CD4-positive, alpha-beta T cell treated with Interleukin-17A for 4 hours (primary cell): ENCODE results near the gene CALML3.

ENCODE experiments used
- DNase-seq: peaks from one replicate; pipeline ENCODE4 v3.0.0-alpha.2; 2020; ENCODE audit warnings: mixed read lengths

CALML3 gene

GRCh38 chr10:5528989-5529701 lies 4.4 kb downstream of the CALML3 start:
- DNase-seq = no peak

DNA sequence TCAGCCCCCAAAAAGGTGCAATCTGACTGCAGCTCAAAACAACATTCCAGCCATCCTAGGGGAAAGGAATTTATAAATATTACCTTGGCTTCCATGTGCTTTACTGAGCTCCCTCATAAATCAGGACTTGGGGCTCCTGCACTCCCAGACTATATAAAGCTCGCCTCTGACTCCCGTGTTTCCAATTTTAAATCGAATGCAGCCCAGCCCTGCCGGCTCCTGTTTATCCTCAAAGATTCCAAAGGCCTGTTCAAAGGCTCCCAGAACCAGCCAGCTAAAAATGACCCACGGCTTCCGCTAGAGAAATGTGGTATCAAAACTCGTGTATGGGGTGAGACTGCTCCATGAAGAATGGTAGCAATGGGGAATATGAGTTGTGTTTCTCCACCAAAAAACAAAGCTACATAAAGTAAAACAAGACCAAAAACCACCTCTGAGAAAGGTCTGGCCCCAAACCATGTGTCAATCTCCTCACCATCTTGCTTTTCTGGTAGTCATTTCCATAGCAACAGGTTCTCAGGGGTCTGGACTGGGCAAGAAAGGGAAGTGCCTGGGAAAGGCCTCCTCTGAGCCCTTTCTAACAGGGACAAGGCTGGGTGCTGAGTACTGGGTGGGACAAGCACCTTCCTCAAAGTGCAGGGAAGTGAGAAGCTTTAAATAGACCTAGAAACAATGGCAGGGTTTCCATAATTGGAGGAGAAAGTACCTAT lies 5.1 kb downstream of the CALML3 start:
- DNase-seq = no peak

GRCh38 chr10:5530412-5530806 lies 5.6 kb downstream of the CALML3 start:
- DNase-seq = no peak

GRCh38 chr10:5530846-5531557 lies 6.2 kb downstream of the CALML3 start:
- no peak for DNase-seq

- no peak for DNase-seq
These were observed 7.0 kb downstream of the CALML3 start for GRCh38 chr10:5531558-5532306.

DNA sequence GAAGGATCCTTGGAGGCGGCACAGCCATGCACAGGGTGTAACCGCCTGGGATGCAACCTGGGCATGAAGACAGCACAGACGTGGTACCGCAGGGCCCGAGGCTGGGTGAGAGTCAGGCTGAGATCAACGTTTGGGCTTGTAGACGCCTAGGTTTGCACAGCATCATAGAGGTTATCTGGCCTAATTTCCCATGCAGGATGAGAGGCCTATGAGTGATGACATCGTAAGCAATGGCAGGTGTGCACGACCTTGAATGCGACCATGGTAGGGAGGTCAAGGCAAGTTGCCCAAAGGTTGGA lies 7.5 kb downstream of the CALML3 start:
- no peak for DNase-seq

GRCh38 chr10:5532618-5533097 lies 7.9 kb downstream of the CALML3 start:
- no peak for DNase-seq

DNA sequence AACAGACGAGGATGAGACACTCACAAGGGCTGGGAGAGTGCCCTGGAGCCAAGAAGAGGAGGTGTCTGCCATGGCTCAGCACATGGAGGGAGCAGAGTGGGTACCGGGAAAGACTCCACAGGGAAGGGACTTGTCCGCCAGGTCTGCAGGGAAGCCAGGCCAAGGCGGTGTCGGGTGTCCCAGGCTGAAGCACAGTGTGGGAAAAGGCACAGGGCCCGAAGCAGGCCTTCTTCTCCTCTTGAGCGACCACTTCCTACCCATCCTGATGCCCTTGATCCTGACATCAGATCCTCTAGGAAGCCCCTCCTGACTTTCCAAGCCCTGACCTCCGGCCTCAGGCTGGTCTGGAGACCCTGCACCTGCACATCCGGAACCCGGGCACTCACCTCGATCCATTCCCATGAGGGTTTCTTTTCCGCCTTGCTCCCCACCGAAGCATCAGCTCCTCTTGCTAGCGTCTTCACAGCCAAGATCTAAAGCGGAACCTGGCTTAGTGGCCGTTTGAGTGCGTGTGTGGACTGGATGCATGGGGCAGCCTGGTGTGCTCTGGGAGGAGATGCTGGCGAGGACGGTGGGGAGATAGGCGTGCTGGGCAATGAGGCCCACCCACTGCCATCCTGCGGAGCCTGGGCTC lies 8.5 kb downstream of the CALML3 start:
- no peak for DNase-seq

DNA sequence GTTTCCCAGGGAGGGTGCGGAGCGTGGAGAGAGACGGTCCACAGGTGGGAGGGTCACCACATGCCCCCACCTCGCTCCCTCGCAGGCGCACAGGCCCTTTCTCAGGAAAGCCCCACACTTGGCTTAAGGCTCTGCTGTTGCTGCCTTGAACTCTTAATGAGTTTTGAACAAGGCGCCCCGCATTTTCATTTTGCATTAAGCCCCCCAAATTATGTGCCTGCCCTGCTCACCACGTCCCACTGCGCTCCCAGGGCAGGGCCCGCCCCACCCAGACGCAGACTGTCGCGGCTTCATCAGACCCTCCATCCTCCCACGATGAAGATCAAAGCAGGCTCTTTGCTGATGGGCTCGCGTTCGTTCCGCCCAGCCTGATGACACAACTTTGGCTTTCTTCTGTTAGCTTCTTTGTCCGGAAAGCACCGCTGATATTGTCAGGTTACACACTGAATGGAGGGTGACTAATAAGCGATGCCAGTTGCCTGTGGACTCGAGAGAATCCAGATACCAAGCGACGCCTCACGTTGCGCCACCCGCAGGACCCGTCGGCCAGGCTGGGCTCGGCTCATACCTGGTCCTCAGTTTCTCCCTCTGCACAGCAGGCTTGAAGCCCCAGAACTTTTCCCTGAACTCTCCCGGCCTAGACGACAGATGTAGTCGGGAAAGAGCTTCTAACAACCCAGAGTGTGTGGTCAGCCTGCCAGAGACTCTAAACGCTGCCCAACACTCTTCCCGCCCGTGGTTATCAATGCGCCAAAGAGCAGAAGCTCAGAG lies 9.5 kb downstream of the CALML3 start:
- DNase-seq = no peak

DNA sequence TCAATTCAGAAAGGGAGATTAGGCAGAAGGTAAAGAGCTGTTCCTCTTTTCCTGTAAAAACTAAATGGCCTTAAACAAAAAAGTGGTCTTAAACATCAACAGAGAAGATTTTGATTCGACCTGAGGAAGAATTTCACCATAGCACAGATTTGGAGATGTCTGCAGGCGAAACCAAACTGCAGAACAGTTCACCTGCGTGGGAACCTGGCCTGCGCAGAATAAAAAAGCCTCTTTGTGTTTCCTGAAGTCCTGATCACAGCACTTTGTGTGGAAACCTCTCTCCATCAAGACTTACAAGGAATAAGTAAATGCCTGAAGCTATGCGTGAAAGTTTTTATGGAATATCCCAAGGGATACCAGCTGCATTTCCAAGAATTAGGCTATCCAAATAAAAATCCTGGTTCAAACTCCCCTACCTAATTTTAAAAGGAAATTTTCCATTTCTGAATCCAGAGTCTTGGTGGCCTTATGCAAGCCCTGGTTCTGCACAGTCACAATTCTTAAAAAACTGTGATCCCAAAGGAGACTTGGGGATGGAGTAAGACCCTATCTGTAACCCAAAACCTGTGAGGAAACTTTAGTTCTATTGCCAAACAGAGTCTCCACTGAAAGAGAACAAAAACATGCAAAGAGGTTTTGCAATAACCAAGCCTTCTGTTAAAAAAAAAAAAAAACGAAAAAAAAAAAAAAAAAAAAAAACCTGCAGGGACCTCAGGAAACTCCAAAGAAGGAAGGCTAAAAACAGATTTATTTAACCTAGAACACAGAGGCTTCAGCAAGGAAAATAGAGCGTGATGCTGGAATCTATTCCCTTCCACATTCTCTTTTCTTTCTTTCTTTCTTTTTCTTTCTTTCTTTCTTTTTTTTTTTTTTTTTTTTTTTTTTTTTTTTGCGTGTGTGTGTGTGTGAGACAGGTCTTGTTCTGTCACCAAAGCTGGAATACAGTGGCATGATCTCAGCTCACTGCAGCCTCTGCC lies 10.4 kb downstream of the CALML3 start:
- no peak for DNase-seq

GRCh38 chr10:5536486-5537081 lies 11.8 kb downstream of the CALML3 start:
- DNase-seq = no peak

DNA sequence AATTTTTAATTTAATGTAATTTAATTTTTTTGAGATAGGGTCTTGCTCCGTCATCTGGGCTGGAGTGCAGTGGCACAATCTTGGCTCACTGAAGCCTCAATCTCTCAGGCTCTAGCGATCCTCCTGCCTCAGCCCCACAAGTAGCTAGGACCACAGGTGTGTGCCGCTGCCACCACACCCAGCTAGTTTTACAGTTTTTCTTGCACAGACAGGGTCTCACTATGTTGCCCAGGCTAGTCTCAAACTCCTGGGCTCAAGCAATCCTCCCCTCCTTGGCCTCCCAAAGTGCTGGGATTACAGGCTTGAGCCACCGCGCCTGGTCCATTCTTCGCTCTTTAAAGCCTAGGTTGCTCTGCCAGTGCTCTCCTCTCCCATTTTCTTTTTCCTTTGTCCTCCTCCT lies 12.9 kb downstream of the CALML3 start:
- DNase-seq = no peak

DNA sequence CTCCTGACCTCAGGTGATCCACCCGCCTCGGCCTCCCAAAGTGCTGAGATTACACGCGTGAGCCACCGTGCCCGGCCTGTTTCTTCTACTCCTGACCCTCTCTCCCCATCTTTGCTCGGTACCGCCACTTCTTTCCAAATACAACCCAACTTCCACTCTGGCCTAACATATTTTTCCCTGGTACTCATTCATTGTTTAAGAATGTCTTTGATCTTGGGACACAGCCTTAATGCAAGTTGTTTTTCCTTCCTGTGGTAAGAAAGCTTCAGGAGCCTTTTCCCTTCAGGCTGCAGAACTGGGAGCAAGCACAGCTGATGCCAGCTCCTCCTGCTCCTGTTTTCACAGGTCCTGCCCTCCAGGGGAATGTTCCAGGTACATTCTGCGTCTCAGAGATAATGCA lies 13.7 kb downstream of the CALML3 start:
- no peak for DNase-seq

- DNase-seq = no peak
These were observed 14.3 kb downstream of the CALML3 start for GRCh38 chr10:5538892-5539651.

DNA sequence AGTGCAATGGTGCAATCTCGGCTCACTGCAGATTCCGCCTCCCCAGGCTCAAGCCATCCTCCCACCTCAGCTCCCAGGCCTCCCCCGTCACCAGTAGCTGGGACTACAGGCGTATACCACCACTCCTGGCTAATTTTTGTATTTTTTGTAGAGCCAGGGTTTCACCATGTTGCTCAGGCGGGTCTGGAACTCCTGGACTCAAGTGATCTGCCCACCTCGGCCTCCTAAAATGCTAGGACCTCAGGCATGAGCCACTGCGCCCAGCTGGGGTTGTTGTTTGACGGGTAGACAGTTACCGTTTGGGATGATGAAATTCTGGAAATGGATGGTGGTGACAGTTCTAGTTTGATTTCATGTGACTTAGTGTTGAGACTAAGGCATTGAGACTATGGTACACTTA lies 15.3 kb downstream of the CALML3 start:
- DNase-seq = no peak

GRCh38 chr10:5540891-5541290 lies 16.1 kb downstream of the CALML3 start:
- DNase-seq = no peak

GRCh38 chr10:5542100-5542499 lies 17.3 kb downstream of the CALML3 start:
- DNase-seq = no peak

GRCh38 chr10:5543623-5544022 lies 18.9 kb downstream of the CALML3 start:
- no peak for DNase-seq

- DNase-seq = no peak
These were observed 19.6 kb downstream of the CALML3 start for GRCh38 chr10:5544216-5544805.
